Measurements from ENCODE around the gene FAAP20.

Gene FAAP20

DNA sequence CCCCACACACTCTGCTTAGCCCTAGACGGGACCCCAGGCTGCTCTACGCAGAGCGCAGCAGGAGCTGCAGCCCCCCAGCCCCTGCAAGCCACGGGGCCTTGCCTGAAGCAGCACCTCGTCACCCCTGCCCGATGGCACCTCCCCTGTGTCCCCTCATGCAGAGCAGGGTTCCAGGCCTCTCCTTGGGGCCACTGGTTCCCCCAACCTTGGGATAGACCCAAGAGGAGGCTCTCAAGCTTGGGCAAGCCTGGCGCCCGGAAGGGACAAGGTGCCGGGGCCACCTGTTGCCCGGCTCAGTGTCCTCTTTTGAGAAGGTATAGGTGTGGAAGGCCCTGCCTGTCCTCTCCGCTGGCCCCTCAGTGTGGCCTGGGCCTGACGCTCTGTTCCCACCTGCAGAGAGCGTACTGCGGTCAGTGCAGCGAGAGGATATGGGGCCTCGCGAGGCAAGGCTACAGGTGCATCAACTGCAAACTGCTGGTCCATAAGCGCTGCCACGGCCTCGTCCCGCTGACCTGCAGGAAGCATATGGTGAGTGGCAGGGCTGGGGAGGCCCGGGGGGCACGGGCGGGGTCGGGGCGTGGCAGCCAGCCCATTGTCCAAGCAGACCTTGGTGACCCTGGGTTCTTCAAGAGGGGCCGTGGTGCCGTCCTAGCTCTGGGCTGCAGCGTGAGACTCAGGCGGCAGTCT lies 50.6 kb downstream of the FAAP20 start:
- no peak for ATAC-seq
- TF ChIP-seq ZFP3 (CRISPR knock-in tag; IDR thresholded peaks at IDR 0.05), result no peak
- TF ChIP-seq BACH2 (CRISPR knock-in tag; IDR thresholded peaks at IDR 0.05; ENCODE audit: borderline replicate concordance), result no peak

DNA sequence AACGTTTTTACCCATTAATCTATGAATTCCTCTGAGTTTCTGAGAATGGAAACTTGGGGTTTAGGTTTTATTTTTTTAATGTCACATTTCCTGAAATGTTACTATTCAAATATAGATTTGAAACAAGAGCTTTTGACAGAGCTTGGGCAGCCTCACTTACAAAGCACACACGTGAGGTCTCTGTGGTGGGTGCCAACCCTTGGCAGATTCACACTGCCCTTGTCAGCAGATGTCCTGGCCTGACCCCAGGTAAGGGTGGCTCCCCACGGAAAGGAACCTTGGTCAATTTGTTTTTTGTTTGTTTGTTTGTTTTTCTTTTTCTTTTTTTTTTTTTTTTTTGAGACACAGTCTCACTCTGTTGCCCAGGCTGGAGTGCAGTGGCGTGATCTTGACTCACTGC lies 53.5 kb downstream of the FAAP20 start:
- no peak for ATAC-seq

More for the DNA sequence above, 53.5 kb downstream of the FAAP20 start:
- no peak for TF ChIP-seq ZFP30 (CRISPR knock-in tag; IDR thresholded peaks at IDR 0.05)
- no peak for TF ChIP-seq ISL1 (CRISPR knock-in tag; IDR thresholded peaks at IDR 0.05)
- TF ChIP-seq ZFP3 (CRISPR knock-in tag; IDR thresholded peaks at IDR 0.05), result no peak
- no peak for TF ChIP-seq ZNF8 (CRISPR knock-in tag; IDR thresholded peaks at IDR 0.05)
- TF ChIP-seq BACH2 (CRISPR knock-in tag; IDR thresholded peaks at IDR 0.05; ENCODE audit: borderline replicate concordance), result no peak
- TF ChIP-seq PPARA (CRISPR knock-in tag; IDR thresholded peaks at IDR 0.05; ENCODE audit: borderline replicate concordance), result no peak
- no peak for TF ChIP-seq ZNF70 (CRISPR knock-in tag; IDR thresholded peaks at IDR 0.05)
- no peak for TF ChIP-seq ARNTL (CRISPR knock-in tag; IDR thresholded peaks at IDR 0.05; ENCODE audit: borderline replicate concordance, low read depth)
- TF ChIP-seq, protein P1, sequence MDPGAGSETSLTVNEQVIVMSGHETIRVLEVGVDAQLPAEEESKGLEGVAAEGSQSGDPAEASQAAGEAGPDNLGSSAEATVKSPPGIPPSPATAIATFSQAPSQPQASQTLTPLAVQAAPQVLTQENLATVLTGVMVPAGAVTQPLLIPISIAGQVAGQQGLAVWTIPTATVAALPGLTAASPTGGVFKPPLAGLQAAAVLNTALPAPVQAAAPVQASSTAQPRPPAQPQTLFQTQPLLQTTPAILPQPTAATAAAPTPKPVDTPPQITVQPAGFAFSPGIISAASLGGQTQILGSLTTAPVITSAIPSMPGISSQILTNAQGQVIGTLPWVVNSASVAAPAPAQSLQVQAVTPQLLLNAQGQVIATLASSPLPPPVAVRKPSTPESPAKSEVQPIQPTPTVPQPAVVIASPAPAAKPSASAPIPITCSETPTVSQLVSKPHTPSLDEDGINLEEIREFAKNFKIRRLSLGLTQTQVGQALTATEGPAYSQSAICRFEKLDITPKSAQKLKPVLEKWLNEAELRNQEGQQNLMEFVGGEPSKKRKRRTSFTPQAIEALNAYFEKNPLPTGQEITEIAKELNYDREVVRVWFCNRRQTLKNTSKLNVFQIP (CRISPR knock-in tag; IDR thresholded peaks at IDR 0.05; ENCODE audit: borderline replicate concordance, low read depth), result no peak
- TF ChIP-seq, protein P2, sequence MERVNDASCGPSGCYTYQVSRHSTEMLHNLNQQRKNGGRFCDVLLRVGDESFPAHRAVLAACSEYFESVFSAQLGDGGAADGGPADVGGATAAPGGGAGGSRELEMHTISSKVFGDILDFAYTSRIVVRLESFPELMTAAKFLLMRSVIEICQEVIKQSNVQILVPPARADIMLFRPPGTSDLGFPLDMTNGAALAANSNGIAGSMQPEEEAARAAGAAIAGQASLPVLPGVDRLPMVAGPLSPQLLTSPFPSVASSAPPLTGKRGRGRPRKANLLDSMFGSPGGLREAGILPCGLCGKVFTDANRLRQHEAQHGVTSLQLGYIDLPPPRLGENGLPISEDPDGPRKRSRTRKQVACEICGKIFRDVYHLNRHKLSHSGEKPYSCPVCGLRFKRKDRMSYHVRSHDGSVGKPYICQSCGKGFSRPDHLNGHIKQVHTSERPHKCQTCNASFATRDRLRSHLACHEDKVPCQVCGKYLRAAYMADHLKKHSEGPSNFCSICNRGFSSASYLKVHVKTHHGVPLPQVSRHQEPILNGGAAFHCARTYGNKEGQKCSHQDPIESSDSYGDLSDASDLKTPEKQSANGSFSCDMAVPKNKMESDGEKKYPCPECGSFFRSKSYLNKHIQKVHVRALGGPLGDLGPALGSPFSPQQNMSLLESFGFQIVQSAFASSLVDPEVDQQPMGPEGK (CRISPR knock-in tag; IDR thresholded peaks at IDR 0.05; ENCODE audit: borderline replicate concordance), result no peak
- no peak for TF ChIP-seq GLIS3 (CRISPR knock-in tag; IDR thresholded peaks at IDR 0.05)
- no peak for TF ChIP-seq TOX (CRISPR knock-in tag; IDR thresholded peaks at IDR 0.05; ENCODE audit: borderline replicate concordance)
- TF ChIP-seq SNAI2 (CRISPR knock-in tag; IDR thresholded peaks at IDR 0.05), result no peak
- TF ChIP-seq TCF4 (CRISPR knock-in tag; IDR thresholded peaks at IDR 0.05; ENCODE audit: borderline replicate concordance), result no peak
- TF ChIP-seq, protein P3, sequence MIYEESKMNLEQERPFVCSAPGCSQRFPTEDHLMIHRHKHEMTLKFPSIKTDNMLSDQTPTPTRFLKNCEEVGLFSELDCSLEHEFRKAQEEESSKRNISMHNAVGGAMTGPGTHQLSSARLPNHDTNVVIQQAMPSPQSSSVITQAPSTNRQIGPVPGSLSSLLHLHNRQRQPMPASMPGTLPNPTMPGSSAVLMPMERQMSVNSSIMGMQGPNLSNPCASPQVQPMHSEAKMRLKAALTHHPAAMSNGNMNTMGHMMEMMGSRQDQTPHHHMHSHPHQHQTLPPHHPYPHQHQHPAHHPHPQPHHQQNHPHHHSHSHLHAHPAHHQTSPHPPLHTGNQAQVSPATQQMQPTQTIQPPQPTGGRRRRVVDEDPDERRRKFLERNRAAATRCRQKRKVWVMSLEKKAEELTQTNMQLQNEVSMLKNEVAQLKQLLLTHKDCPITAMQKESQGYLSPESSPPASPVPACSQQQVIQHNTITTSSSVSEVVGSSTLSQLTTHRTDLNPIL (CRISPR knock-in tag; IDR thresholded peaks at IDR 0.05; ENCODE audit: low read depth), result no peak
- TF ChIP-seq, protein P4, sequence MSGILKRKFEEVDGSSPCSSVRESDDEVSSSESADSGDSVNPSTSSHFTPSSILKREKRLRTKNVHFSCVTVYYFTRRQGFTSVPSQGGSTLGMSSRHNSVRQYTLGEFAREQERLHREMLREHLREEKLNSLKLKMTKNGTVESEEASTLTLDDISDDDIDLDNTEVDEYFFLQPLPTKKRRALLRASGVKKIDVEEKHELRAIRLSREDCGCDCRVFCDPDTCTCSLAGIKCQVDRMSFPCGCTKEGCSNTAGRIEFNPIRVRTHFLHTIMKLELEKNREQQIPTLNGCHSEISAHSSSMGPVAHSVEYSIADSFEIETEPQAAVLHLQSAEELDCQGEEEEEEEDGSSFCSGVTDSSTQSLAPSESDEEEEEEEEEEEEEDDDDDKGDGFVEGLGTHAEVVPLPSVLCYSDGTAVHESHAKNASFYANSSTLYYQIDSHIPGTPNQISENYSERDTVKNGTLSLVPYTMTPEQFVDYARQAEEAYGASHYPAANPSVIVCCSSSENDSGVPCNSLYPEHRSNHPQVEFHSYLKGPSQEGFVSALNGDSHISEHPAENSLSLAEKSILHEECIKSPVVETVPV (CRISPR knock-in tag; IDR thresholded peaks at IDR 0.05), result no peak
- no peak for TF ChIP-seq ZC3H10 (CRISPR knock-in tag; IDR thresholded peaks at IDR 0.05)
- no peak for TF ChIP-seq CSDC2 (CRISPR knock-in tag; IDR thresholded peaks at IDR 0.05)
- TF ChIP-seq, protein P5, sequence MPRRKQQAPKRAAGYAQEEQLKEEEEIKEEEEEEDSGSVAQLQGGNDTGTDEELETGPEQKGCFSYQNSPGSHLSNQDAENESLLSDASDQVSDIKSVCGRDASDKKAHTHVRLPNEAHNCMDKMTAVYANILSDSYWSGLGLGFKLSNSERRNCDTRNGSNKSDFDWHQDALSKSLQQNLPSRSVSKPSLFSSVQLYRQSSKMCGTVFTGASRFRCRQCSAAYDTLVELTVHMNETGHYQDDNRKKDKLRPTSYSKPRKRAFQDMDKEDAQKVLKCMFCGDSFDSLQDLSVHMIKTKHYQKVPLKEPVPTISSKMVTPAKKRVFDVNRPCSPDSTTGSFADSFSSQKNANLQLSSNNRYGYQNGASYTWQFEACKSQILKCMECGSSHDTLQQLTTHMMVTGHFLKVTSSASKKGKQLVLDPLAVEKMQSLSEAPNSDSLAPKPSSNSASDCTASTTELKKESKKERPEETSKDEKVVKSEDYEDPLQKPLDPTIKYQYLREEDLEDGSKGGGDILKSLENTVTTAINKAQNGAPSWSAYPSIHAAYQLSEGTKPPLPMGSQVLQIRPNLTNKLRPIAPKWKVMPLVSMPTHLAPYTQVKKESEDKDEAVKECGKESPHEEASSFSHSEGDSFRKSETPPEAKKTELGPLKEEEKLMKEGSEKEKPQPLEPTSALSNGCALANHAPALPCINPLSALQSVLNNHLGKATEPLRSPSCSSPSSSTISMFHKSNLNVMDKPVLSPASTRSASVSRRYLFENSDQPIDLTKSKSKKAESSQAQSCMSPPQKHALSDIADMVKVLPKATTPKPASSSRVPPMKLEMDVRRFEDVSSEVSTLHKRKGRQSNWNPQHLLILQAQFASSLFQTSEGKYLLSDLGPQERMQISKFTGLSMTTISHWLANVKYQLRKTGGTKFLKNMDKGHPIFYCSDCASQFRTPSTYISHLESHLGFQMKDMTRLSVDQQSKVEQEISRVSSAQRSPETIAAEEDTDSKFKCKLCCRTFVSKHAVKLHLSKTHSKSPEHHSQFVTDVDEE (CRISPR knock-in tag; IDR thresholded peaks at IDR 0.05), result no peak
- TF ChIP-seq ESRRG (CRISPR knock-in tag; IDR thresholded peaks at IDR 0.05), result no peak

All from SK-N-SH treated with all-trans-retinoic acid at 6 μM for 48 hours (cell line).